Measurements from ENCODE around the gene SRPK3.

Gene SRPK3

DNA sequence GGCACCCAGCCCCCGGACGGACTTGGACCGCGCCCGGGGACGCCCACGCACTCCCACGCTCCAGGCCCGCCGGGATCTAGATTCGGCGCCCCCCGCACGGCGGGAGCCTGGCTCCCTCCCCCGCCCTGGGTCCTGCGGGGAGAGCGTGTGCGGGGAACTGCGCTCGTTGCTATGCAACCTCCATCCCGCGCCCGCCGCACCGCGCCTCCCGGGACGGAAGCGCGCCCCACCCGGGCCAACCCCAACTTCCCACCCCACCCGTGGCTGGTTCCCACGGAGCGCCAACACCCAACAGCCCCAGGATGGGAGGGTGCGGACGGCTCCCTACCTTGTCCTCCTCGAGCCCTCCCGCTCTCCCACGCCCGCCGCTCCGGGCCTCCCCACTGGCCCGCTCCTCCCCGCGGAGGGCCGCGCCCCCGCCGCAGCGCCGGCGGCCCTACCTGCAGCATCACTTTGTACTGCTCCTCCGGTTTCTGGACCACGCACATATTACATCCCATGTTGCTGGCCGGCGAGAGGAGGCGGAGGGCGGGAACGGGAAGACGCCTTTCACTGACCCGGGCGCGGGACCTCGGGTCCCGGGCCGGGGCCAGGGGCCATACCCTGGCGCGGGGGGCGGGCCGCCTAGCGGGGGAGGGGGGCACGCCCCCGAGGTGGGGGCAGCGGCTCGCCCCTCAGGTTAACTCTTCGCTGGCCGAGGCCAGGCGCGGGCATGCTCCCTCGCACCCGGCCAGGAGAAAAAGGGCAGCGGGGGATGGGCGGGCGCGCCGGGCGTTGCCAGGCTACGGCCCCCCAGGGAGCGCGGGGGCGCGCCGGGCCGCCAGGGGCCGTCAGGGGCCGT lies 49.2 kb downstream of the SRPK3 start, which contains the start of gene PDZD4:
PDZD4 (minus strand) TSS at position 746 of the 841 bp plus-strand sequence; CDS start at position 500, 246 bp downstream.
- DNase-seq (ENCODE audit: low read depth in 4 of 4, low spot score in 1 of 4) = no peak

DNA sequence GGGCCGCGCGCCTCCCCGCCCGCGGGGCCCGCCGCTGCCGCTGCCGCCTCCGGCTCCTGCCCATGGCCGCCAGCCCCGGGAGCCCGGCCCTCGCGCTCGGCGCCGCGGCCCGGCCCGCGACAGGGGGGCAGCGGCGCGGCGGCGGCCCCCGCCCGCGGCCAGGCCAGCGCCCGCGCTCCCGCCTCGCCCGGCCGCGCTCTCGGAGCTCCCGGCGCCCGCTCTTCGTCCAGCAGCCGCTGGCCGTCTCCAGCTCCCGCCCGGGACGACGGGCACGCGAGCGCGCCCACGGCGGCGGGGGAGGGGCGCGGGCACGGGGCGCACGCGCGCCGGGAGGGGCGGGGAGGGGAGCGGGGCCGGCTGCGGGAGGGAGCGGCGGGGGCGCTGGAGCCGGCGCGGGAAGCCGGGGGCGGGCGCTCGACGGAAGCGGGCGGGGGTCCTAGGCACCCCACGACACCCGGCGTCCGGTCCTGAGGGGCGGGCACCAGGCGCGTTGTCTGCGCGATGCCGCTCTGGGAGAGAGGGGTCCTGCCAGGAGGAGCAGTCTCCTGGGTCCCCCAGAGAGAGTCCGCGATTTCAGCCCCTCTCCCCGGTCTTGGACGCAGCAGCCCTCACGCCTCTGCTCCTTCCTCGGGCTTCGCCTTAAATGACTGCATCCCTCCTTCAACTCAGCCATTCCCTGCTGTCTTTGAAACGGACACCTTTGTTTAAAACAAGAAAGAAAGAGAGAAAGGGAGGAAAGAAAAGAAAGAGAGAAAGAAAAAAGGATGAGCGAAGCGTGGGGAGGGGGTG lies 50.0 kb downstream of the SRPK3 start:
- DNase-seq (ENCODE audit: low read depth in 4 of 4, low spot score in 1 of 4) = no peak

DNA sequence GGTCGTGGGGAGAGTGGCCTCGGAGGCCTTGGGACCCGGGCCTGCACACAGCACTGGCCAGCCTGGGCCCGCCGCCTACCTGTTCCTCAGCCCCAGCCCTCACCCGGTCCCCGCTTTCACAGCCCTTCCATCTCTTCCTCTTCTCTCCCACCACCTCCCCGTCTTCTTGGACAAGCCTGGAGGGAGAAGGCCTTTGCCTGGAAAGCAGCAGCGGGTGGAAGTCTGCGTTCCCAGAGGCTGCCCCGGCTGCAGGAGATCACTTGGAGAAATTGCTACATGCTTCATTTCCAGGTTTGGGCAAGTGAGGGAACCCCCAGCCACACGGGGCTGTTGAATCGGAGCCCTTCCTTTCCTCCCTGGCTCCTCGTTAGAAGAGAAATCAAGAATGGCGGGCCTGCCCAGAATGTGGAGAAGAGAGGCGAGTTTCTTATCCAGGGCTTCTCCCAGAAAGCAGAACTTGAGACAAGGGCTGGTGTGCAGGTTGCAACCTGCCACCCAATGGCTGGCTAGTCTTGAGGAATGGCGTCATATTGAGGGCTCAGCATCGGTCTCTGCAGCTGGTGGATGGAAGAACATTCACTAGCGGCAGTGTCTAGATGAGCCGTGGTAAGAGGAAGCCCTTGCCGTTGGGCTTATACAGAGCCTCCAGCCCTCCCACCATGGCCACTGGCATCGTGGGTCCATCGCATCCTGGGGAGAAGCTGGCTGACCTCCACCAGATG lies 50.7 kb downstream of the SRPK3 start:
- DNase-seq (ENCODE audit: low read depth in 4 of 4, low spot score in 1 of 4) = no peak

DNA sequence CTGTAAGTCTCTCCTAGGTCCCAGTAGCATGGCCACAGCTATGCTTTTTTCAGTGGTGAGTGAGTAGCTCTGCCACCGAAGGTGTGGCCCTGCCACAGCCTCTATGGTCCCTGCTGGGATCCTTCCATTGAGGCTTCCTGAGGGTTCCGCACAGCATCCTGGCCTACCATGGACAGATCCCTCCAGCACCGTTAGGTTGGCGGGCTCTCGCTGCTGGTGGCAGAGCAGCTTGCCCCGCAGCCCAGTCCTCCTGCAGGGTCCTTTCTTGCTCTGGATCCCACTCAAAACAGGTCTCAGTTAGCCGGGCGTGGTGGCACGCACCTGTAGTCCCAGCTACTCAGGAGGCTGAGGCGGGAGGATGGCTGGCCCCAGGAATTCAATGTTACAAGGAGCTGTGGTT lies 51.9 kb downstream of the SRPK3 start:
- no peak for DNase-seq (ENCODE audit: low read depth in 4 of 4, low spot score in 1 of 4)
